RWPE1 (cell line): Measurements from ENCODE around the gene HEYL.

Source experiments
- CTCF ChIA-PET: fragments of 350-600 bp; sonication (Branson Sonifier 250); formaldehyde crosslinking; extraction: SDS; loops from one replicate; lab custom pipeline; 2021; lab: Yijun Ruan, JAX
- POLR2A ChIA-PET: fragments of 400-600 bp; formaldehyde crosslinking; extraction: SDS; loops from one replicate; lab custom pipeline; 2020; ENCODE audit warnings: antibody characterized with exemption; ENCODE audit not compliant: low non-redundant PET; lab: Yijun Ruan, JAX
- DNase-seq: peaks from one replicate; pipeline ENCODE4 v3.0.0; 2012; ENCODE audit warnings: low spot score
- H3K27ac ChIP-seq: fragments of 450-650 bp; 2 replicates; pipeline ENCODE4 v1.5.1; 2017
- CTCF ChIP-seq: fragments of 450-650 bp; conservative IDR thresholded peaks from 2 replicates; pipeline ENCODE4 v1.5.1; 2017; ENCODE audit warnings: low read depth, mild to moderate bottlenecking

The HEYL gene

GRCh38 chr1:39677645-39678044 lies 38.2 kb upstream of the HEYL start:
- no peak for TF ChIP-seq CTCF
- H3K27ac ChIP-seq: no peak overlapping the region
- DNase-seq: no peak
- ChIA-PET CTCF (interaction anchor here (0.5 to 0.6 kb wide), 3 partner anchors 24 to 121 kb away, joined by 3 to 5 read pairs (median 3); no protein-coding TSS in a partner anchor), POLR2A (no interaction called here)

- no peak for DNase-seq
Measured at GRCh38 chr1:39676948-39677548, 37.6 kb upstream of the HEYL start.

GRCh38 chr1:39675220-39675619 lies 35.8 kb upstream of the HEYL start:
- ChIA-PET CTCF (interaction anchor here (0.6 kb wide), 2 partner anchors 118 to 230 kb away, joined by 3 to 4 read pairs; no protein-coding TSS in a partner anchor), POLR2A (interaction anchor here (0.6 kb wide), 1 partner anchor 198 kb away, joined by 5 read pairs; no protein-coding TSS in a partner anchor)
- H3K27ac ChIP-seq: peak overlapping the region; percentile 20
- DNase-seq: peak; percentile 61
- TF ChIP-seq CTCF: no peak

More at GRCh38 chr1:39676948-39677548, 37.6 kb upstream of the HEYL start:
- ChIA-PET POLR2A (no interaction called here), CTCF (interaction anchor here (0.5 to 0.6 kb wide), 3 partner anchors 55 to 404 kb away, joined by 3 to 5 read pairs (median 3); no protein-coding TSS in a partner anchor)
- no peak for TF ChIP-seq CTCF
- H3K27ac ChIP-seq: no peak overlapping the region

- DNase-seq: no peak
- ChIA-PET CTCF (interaction anchor here (0.6 to 0.7 kb wide), 3 partner anchors 27 to 66 kb away, joined by 3 to 4 read pairs (median 3); no protein-coding TSS in a partner anchor), POLR2A (no interaction called here)
- no peak for TF ChIP-seq CTCF
- no peak overlapping the region for H3K27ac ChIP-seq
Measured at GRCh38 chr1:39673215-39673614, 33.8 kb upstream of the HEYL start.

- CTCF ChIA-PET: interaction anchor here (0.5 to 1.7 kb wide), 3 partner anchors 19 to 764 kb away, joined by 3 to 5 read pairs (median 5); no protein-coding TSS in a partner anchor
- POLR2A ChIA-PET: no interaction called here
- DNase-seq: no peak
- TF ChIP-seq CTCF: 0 out of 2 replicates have a peak, but pooled peaks have one; percentile 16
- H3K27ac ChIP-seq: no peak overlapping the region
Measured at GRCh38 chr1:39672551-39672947, 33.1 kb upstream of the HEYL start.

- ChIA-PET CTCF (interaction anchor here (0.5 to 1.7 kb wide), 2 partner anchors 18 to 763 kb away, joined by 5 read pairs; no protein-coding TSS in a partner anchor), POLR2A (interaction anchor here (0.5 kb wide), 1 partner anchor 56 kb away, joined by 4 read pairs; no protein-coding TSS in a partner anchor)
- no peak within 1 kb of the TSS for H3K27ac ChIP-seq
- DNase-seq: no peak
- no peak for TF ChIP-seq CTCF
Measured at GRCh38 chr1:39671793-39672550, 32.5 kb upstream of the HEYL start, which contains the start of gene NT5C1A. Gene NT5C1A (minus strand): TSS chr1:39672107. CDS start chr1:39672038, 69 bp downstream.
